GM12873 (cell line): ENCODE results near the gene COPB2.

ENCODE experiments used
- CTCF ChIP-seq: IDR thresholded peaks from 2 replicates; pipeline ENCODE4 v1.5.1; 2012; ENCODE audit warnings: low read depth, mild to moderate bottlenecking, moderate library complexity, low read length, control low read depth; ENCODE audit not compliant: insufficient read depth; ENCODE audit errors: missing control alignments

The COPB2 gene

GRCh38 chr3:139310474-139310933 lies 78.9 kb downstream of the COPB2 start:
- TF ChIP-seq CTCF, result no peak

- TF ChIP-seq CTCF, result no peak
These were observed 79.6 kb downstream of the COPB2 start for GRCh38 chr3:139309880-139310279.

GRCh38 chr3:139309061-139309591 lies 80.3 kb downstream of the COPB2 start:
- no peak for TF ChIP-seq CTCF

- no peak for TF ChIP-seq CTCF
These were observed 80.9 kb downstream of the COPB2 start for GRCh38 chr3:139308560-139308959.

GRCh38 chr3:139307601-139308555 lies 81.6 kb downstream of the COPB2 start:
- no peak for TF ChIP-seq CTCF
